NCI-H1417 treated with DMSO at 0.1 percent for 48 hours (cell line): ENCODE data around the gene PTX3.

Experiments
- DNase-seq: peaks from one replicate; lab custom pipeline; 2025; lab: John Stamatoyannopoulos, UW

The PTX3 gene

DNA sequence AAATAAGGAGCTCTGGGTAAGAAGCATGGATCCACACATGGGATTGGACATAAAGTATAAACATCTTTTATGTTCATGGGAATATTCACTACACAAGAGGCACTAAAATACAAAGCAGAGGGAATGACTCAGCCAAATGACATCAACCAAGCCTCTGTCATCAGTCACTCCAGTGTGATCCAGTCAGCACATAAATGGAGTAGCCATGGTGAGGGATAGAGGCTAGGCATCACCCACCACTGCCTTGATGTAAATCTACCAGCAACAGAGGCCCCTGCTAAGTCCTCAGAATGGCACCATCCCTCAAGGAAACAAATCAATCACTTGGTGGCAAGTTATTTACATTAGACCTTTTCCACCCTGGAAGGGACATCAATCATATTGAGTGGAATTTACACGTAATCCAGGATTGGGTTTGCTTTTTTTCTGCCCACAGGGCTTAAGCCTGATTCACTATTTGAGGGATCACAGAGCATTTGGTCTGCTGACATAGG, 39.3 kb downstream of the PTX3 start:
- DNase-seq, result no peak

DNA sequence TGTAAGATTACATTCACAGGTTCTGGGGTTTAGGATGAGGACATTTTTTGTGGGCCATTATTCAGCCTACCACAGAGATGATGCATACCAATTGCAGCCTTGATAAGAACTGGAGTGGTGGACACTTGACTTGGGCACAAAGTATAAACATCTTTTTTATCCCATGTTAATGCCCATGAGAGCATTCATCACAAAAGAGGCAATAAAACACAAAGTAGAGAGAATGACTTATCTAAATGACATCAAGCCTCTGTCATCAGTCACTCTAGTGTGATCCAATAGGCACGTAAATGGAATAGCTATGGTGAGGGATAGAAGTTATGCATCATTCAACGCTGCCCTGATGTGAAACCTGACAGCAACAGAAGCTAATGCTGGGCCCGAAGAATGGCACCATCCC, 40.8 kb downstream of the PTX3 start:
- no peak for DNase-seq

DNA sequence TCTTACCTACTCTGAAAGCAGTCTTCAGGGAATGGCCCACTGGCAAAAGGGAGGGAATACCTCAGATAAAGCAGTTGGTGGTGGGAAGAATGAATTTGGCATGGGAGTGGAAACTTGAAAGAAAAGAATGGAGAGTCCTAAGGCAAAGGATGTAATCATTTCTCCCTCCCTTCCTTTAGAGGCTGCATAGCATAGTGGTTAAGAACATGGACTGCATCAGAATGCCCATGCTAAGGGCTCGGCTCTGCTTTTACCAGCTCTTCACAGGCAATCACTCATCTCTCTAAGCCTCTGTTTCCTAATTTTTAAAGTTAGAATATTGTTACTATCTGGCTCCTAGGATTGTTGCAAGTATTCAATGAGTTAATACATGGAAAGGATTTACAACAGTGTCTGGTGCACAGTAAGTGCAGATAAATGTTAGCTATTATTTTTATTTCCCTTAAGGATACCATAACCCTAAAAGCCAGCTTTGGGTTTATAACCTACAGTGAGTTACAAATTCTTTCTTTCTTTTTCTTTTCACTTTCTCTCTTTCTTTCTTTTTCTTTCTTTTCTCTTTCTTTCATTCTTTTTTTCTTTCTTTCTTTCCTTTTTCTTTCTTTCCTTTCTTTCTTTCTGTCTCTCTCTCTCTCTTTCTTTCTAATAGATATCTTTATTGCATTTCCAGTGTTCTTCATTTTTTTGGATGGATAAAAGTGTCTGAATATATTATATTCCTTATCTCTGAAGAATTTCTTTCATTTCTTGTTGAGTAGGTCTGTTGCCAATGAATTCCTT, 43.0 kb downstream of the PTX3 start:
- no peak for DNase-seq

DNA sequence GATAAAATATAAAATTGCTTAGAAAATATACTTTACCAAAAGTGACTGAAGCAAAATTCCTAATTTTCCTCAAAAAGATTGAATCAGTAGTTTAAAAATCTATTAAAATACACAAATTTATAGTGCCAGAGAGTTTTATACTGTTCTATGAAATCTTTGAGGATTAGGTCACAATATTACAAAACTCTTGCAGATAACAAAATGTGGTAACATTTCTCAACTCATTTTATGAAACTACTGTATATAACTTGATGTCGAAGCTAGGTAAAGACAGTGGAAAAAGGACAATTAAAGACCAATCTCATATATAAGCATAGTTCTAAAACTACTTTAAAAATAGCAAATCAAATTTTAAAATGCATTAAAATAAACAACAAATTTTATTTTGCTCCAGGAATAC, 50.7 kb downstream of the PTX3 start:
- no peak for DNase-seq

DNA sequence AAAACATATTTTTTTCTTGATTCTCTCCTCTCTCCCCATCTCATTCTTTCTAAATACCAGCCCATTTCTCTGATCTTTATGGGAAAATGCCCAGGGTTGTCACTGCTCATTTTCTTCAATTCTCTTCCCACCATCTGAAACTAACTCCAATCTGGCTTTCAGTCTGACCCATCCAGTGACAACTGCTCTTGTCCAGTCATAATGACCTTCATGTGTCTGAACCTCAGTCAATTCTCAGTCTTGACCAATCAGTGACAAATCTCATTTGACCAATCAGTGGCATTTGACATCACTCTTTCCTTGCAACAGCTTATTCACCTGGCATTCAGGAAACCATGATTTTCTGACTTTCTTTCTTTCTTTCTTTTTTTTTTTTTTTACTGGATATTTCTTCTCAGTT, 51.5 kb downstream of the PTX3 start:
- no peak for DNase-seq

DNA sequence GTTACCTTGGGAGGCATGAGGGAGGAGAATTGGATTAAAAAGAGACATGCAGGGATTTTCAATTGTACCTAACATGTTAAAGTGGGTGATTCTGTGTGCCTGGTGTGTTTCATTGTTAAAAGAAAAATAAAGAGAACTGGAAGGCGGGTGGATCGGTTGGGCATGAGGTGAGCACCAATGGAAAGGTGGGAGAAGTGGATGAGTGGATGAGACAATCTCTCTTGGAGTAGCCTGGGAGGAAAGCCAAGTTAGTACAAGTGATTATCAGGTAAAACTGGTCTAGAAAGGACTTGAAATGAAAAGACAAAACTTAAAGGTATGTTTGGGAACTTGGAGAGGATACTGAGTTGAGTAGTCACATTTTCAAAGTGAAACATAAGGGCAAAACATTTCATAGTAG, 54.5 kb downstream of the PTX3 start:
- no peak for DNase-seq
